AG04449 (cell line): ENCODE data around the gene SLX9.

Experiments
- CTCF ChIA-PET: fragments of 350-600 bp; formaldehyde crosslinking; extraction: SDS; loops from one replicate; lab custom pipeline; 2021; ENCODE audit warnings: antibody characterized with exemption; lab: Yijun Ruan, JAX
- POLR2A ChIA-PET: fragments of 400-600, 350-600 bp; formaldehyde crosslinking; extraction: SDS; loops from one replicate; lab custom pipeline; 2020; ENCODE audit warnings: antibody characterized with exemption, inconsistent platforms; lab: Yijun Ruan, JAX
- DNase-seq: peaks from one replicate; pipeline ENCODE4 v3.0.0-alpha.2; 2010; ENCODE audit warnings: low read depth, low spot score
- H3K4me3 ChIP-seq: 2 replicates; pipeline ENCODE4 v1.5.1; 2011; ENCODE audit warnings: low read depth, mild to moderate bottlenecking, control low read depth, low read length
- CTCF ChIP-seq: IDR thresholded peaks from one replicate; pipeline ENCODE4 v1.5.1; 2011; ENCODE audit warnings: mild to moderate bottlenecking, moderate library complexity, low read length, control low read depth, inconsistent platforms; ENCODE audit not compliant: insufficient read depth; ENCODE audit errors: missing control alignments

Gene SLX9

GRCh38 chr21:45026066-45026745, 86.4 kb downstream of the SLX9 start:
- H3K4me3 ChIP-seq = no peak overlapping the region
- no peak for TF ChIP-seq CTCF
- DNase-seq = no peak
- CTCF ChIA-PET = interaction anchor here (1.1 kb wide), 1 partner anchor 76 kb away, joined by 3 read pairs; no protein-coding TSS in a partner anchor
- POLR2A ChIA-PET = no interaction called here
